GM12878 (cell line): ENCODE measurements around the gene FLRT1.

ENCODE experiments used
- ATF7 ChIP-seq: fragments of 450-650 bp; IDR thresholded peaks from 2 replicates; pipeline ENCODE4 v1.6.1; 2016; ENCODE audit warnings: low read depth, mild to moderate bottlenecking
- POLR2AphosphoS5 ChIP-seq: IDR thresholded peaks from 2 replicates; pipeline ENCODE4 v1.6.1; 2011; ENCODE audit warnings: mild to moderate bottlenecking, low read length, inconsistent platforms
- RFX5 ChIP-seq: IDR thresholded peaks from 2 replicates; pipeline ENCODE4 v1.6.1; 2011; ENCODE audit warnings: low read depth, low read length, improper control_type of control experiment
- SREBF2 ChIP-seq: IDR thresholded peaks from 2 replicates; pipeline ENCODE4 v1.6.1; 2012; ENCODE audit warnings: mild to moderate bottlenecking, low read length
- SUZ12 ChIP-seq: fragments of 200-600 bp; sonication (generic); IDR thresholded peaks from one replicate; pipeline ENCODE4 v1.6.1; 2018; ENCODE audit warnings: antibody characterized with exemption, mild to moderate bottlenecking; ENCODE audit not compliant: unreplicated experiment
- TF ChIP-seq, protein P1 (sequence below), 3 experiments: IDR thresholded peaks in 2 of 3; conservative IDR thresholded peaks in 1 of 3; 2 replicates each; pipeline ENCODE4 v1.5.1; 2011; ENCODE audit warnings: low read depth in 3 of 3, low read length in 3 of 3, mild to moderate bottlenecking in 3 of 3, control low read depth in 2 of 3, moderate library complexity in 2 of 3, inconsistent platforms in 1 of 3, mixed read lengths in 1 of 3; ENCODE audit not compliant: control insufficient read depth in 2 of 3, insufficient read depth in 1 of 3; ENCODE audit errors: extremely low read depth in 1 of 3
- TF ChIP-seq, protein P2 (sequence below): IDR thresholded peaks from 2 replicates; pipeline ENCODE4 v1.6.1; 2011; ENCODE audit warnings: mild to moderate bottlenecking, low read depth, low read length, moderate library complexity; ENCODE audit not compliant: insufficient replicate concordance

DNA sequence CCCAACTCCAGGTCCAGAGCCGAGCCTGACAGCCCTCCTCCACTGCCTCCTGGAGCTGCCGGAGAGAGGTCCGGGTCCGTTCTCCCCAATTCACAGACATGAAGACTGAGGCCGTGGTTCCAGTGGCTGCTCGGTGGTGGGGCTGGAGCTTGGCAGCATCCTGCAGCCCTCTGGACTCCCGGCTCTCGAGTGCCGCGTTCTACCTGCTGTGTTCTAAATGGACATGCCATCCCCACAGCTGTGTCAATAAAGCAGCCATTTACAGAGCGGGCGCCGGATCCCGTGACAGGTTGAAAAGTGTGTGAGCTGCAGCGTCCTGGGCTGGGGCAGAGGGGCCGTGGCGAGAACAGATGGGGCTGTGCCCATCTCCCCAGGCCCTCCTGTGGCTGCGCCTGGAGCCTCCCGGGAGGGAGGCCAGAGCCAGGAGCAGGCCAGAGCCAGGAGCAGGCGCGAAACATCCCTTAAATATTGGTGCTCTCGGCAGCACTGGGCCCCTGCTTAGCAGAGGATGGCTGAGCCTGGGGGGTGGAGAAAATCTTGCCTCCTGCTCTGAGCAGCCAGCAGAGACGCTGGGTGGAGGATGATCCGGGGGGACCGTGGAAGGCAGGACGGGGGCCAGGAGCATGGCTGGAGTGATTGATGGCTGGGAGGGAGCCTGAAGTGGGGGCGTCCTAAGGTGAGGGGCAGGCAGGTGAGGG is 46.2 kb downstream of the FLRT1 start:
- TF ChIP-seq, protein P1, sequence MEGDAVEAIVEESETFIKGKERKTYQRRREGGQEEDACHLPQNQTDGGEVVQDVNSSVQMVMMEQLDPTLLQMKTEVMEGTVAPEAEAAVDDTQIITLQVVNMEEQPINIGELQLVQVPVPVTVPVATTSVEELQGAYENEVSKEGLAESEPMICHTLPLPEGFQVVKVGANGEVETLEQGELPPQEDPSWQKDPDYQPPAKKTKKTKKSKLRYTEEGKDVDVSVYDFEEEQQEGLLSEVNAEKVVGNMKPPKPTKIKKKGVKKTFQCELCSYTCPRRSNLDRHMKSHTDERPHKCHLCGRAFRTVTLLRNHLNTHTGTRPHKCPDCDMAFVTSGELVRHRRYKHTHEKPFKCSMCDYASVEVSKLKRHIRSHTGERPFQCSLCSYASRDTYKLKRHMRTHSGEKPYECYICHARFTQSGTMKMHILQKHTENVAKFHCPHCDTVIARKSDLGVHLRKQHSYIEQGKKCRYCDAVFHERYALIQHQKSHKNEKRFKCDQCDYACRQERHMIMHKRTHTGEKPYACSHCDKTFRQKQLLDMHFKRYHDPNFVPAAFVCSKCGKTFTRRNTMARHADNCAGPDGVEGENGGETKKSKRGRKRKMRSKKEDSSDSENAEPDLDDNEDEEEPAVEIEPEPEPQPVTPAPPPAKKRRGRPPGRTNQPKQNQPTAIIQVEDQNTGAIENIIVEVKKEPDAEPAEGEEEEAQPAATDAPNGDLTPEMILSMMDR (IDR thresholded peaks at IDR 0.05 in 2 of 3, conservative IDR thresholded peaks at IDR 0.05 in 1 of 3; ENCODE audit: control insufficient read depth in 2 of 3, extremely low read depth in 1 of 3, insufficient read depth in 1 of 3, low read depth in 3 of 3, low read length in 3 of 3) = no peak
- no peak for TF ChIP-seq RFX5
- TF ChIP-seq, protein P2, sequence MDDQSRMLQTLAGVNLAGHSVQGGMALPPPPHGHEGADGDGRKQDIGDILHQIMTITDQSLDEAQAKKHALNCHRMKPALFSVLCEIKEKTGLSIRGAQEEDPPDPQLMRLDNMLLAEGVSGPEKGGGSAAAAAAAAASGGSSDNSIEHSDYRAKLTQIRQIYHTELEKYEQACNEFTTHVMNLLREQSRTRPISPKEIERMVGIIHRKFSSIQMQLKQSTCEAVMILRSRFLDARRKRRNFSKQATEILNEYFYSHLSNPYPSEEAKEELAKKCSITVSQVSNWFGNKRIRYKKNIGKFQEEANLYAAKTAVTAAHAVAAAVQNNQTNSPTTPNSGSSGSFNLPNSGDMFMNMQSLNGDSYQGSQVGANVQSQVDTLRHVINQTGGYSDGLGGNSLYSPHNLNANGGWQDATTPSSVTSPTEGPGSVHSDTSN = no peak
- no peak for TF ChIP-seq SREBF2
- TF ChIP-seq POLR2AphosphoS5 = no peak
- no peak for TF ChIP-seq SUZ12
- TF ChIP-seq ATF7 = no peak
